ENCODE measurements around the gene SCTR.

The SCTR gene

GRCh38 chr2:119472749-119473148 is 51.5 kb downstream of the SCTR start:
- no peak for DNase-seq

GRCh38 chr2:119469661-119470297 is 54.5 kb downstream of the SCTR start:
- peak; percentile 13 to 33 for DNase-seq

- DNase-seq: no peak
These were observed 55.2 kb downstream of the SCTR start for GRCh38 chr2:119469131-119469530.

GRCh38 chr2:119468154-119468955 is 55.9 kb downstream of the SCTR start:
- DNase-seq: no peak

GRCh38 chr2:119466373-119466772 is 57.9 kb downstream of the SCTR start:
- DNase-seq: no peak

- no peak for DNase-seq
These were observed 58.6 kb downstream of the SCTR start for GRCh38 chr2:119465687-119466086.

GRCh38 chr2:119464981-119465380 is 59.3 kb downstream of the SCTR start:
- DNase-seq: no peak

- no peak for DNase-seq
These were observed 60.3 kb downstream of the SCTR start for GRCh38 chr2:119463990-119464389.

GRCh38 chr2:119463136-119463535 is 61.1 kb downstream of the SCTR start:
- no peak for DNase-seq

- DNase-seq: no peak
These were observed 61.7 kb downstream of the SCTR start for GRCh38 chr2:119462574-119462973.

GRCh38 chr2:119461811-119462210 is 62.5 kb downstream of the SCTR start:
- no peak for DNase-seq

- DNase-seq: no peak
These were observed 64.2 kb downstream of the SCTR start for GRCh38 chr2:119460076-119460475.

- DNase-seq: no peak
These were observed 69.1 kb downstream of the SCTR start for GRCh38 chr2:119455066-119455718.

- no peak for DNase-seq
These were observed 70.2 kb downstream of the SCTR start for GRCh38 chr2:119453972-119454593.

GRCh38 chr2:119451336-119452050 is 72.8 kb downstream of the SCTR start:
- no peak for DNase-seq

GRCh38 chr2:119449521-119449920 is 74.8 kb downstream of the SCTR start:
- DNase-seq: no peak

GRCh38 chr2:119448427-119449141 is 75.7 kb downstream of the SCTR start:
- DNase-seq: no peak

GRCh38 chr2:119446037-119446436 is 78.2 kb downstream of the SCTR start:
- DNase-seq: no peak

- no peak for DNase-seq
These were observed 81.4 kb downstream of the SCTR start for GRCh38 chr2:119442850-119443249.

GRCh38 chr2:119442226-119442619 is 82.1 kb downstream of the SCTR start:
- no peak for DNase-seq

GRCh38 chr2:119441376-119442225 is 82.7 kb downstream of the SCTR start:
- DNase-seq: no peak

Measured in NCI-H187 (cell line).